Measurements from ENCODE around the gene NXNL1.

DNA sequence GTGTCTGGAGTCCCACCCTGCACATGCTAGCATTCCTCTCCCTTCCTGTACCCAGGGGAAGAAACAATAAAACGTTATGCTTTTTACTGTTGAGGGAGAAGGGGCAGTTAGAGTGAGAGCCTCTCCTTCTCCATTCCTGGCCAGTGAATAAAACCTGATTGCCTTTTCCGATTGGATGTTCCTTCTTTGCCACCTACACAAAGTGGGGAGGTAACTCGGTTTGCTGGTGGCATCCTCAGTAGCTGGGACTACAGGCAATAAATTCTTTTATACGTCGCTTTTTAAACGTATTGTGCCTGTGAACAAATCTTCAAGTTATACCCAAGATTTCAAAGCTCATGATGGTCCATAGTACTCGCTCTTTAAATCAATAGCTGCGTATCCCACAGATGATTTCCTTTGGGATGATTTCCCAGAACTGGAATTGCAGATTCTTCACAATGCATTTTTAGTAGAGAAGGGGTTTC is 41.5 kb downstream of the NXNL1 start:
- TF ChIP-seq CTCF (IDR thresholded peaks at IDR 0.05) (no peak), POLR2A (IDR thresholded peaks at IDR 0.05) (no peak)

Measured in uterus (tissue), 2 donors.